Ectodermal cell (in vitro differentiated cells): ENCODE results near the gene ANTXR1.

Experiments used
- H3K27ac ChIP-seq: 2 replicates; pipeline ENCODE4 v1.7.0; 2013; ENCODE audit warnings: mild to moderate bottlenecking, low read depth, low read length; ENCODE audit not compliant: insufficient read depth, poor library complexity, severe bottlenecking
- H3K27me3 ChIP-seq: 2 replicates; pipeline ENCODE4 v1.7.0; 2013; ENCODE audit warnings: mild to moderate bottlenecking, low read length; ENCODE audit not compliant: insufficient read depth, control insufficient read depth, poor library complexity, severe bottlenecking
- H3K36me3 ChIP-seq: one replicate; pipeline ENCODE4 v1.7.0; 2013; ENCODE audit warnings: low read length; ENCODE audit not compliant: control insufficient read depth, insufficient read depth
- H3K4me1 ChIP-seq: one replicate; pipeline ENCODE4 v1.7.0; 2013; ENCODE audit warnings: low read length; ENCODE audit not compliant: control insufficient read depth, insufficient read depth
- H3K4me3 ChIP-seq: 2 replicates; pipeline ENCODE4 v1.7.0; 2013; ENCODE audit warnings: low read depth, low read length, control low read depth; ENCODE audit not compliant: insufficient read depth
- H3K9me3 ChIP-seq: 2 replicates; pipeline ENCODE4 v1.7.0; 2013; ENCODE audit warnings: mild to moderate bottlenecking, low read length, moderate library complexity; ENCODE audit not compliant: control insufficient read depth
- WGBS, 2 experiments: methylation state at CpG; one replicate each; pipeline ENCODE4 v1.1.7; 2013; ENCODE audit warnings: missing lambda C conversion rate in 2 of 2; 5-methylcytosine and 5-hydroxymethylcytosine counted together

Gene ANTXR1

DNA sequence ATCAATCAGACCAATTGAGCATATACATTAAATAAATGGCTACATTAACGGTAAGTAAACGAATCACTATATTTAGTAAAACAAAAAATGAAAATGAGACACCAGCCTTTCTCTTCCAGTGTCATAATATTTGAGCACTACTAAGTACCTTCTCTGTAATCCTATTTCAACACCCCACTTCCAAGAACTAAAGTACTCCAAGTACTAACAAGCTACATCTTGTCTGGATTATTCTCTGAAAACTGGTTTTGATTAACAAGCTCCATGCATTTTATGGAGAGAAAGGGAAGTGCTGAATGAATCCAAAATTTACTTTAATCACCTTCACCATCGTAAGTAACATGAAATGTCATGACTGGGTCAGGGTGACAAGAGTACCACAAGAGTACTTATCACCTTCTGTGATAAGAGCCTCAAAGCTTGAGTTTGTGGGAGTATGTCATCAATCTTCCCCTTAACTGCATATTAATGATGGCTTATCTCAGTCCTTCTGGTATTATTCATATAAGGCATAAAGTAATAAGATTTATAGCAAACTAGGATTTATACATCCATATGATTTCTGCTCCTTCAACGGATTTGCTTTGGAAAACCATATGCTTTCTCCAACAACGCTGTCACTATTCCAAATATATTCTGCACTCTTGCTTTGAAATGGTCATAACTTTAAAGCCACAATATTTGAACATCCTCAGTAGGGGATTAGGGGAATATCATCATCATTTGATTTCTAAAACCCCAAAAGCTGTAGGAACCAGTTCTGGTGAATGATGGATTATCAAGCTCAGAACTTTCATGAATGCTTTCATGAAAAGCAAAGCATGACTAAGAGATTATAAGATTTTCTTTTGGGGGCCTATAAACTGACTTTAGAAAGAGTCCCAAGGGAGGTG, 127.0 kb downstream of the ANTXR1 start:
- 80 to 94% methylated on average over 3 to 5 of the region's 5 CpGs for WGBS, 2 experiments
- no peaks in the 10 kb centered on the region for H3K4me1 ChIP-seq
- no peak overlapping the region for H3K4me3 ChIP-seq
- no peaks in the 10 kb centered on the region for H3K27me3 ChIP-seq
- no peak overlapping the region for H3K27ac ChIP-seq
- H3K9me3 ChIP-seq: no peaks in the 10 kb centered on the region
- no peaks in the 10 kb centered on the region for H3K36me3 ChIP-seq

GRCh38 chr2:69141061-69141460, 128.1 kb downstream of the ANTXR1 start:
- Histone ChIP-seq H3K27me3 (no peaks in the 10 kb centered on the region), H3K4me1 (no peaks in the 10 kb centered on the region), H3K27ac (no peak overlapping the region), H3K9me3 (no peaks in the 10 kb centered on the region), H3K4me3 (no peak overlapping the region), H3K36me3 (no peaks in the 10 kb centered on the region)
- WGBS, 2 experiments: 89 to 100% methylated on average over 1 of the region's 1 CpG

DNA sequence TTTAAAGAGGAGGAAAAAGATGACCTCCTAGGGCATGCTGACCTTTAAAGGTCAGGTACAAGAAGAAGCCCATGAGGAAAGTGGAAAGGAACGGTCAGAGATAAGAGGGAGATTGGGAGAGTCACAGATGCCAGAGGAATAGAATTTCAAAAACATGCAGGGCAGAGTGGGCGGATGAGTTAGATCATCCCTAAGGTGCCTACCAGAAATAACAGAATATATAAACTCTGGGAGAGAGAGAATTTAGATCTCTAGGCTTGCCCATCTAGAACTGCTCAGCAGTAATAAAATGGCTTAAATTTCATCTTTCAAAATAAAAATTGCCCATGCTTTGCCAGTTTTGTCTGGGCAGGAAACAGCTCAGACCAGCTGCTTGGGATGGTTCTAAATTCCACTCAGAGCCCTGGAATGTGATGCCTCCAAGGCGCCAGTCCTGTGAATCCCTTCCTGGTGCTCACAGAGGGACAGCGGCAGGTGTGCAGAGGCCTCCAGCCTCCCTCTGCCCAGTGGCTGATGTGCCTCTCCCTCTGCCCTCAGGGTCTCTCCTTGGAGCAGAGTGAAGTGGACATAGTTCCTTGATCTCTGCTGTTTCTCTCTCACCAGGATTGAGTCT, 130.9 kb downstream of the ANTXR1 start:
- Histone ChIP-seq H3K36me3 (no peaks in the 10 kb centered on the region), H3K27ac (no peak overlapping the region), H3K4me1 (no peaks in the 10 kb centered on the region), H3K9me3 (no peaks in the 10 kb centered on the region), H3K4me3 (no peak overlapping the region), H3K27me3 (no peaks in the 10 kb centered on the region)
- WGBS, 2 experiments: 95% methylated on average over 4 of the region's 4 CpGs

- 89 to 92% methylated on average over 7 of the region's 7 CpGs for WGBS, 2 experiments
- peaks cover 11% of the 10 kb centered on the region for H3K4me1 ChIP-seq
- H3K9me3 ChIP-seq: no peaks in the 10 kb centered on the region
Observed at GRCh38 chr2:69145204-69145603, 132.2 kb downstream of the ANTXR1 start.

GRCh38 chr2:69147841-69148533, 135.0 kb downstream of the ANTXR1 start:
- whole genome bisulfite sequencing, 2 experiments: 76% methylated on average over 13 of the region's 13 CpGs
- no peak overlapping the region for H3K27ac ChIP-seq
- peaks cover 11% of the 10 kb centered on the region for H3K4me1 ChIP-seq
- H3K9me3 ChIP-seq: no peaks in the 10 kb centered on the region
- H3K36me3 ChIP-seq: no peaks in the 10 kb centered on the region
- H3K4me3 ChIP-seq: no peak overlapping the region
- H3K27me3 ChIP-seq: no peaks in the 10 kb centered on the region

More at GRCh38 chr2:69145204-69145603, 132.2 kb downstream of the ANTXR1 start:
- Histone ChIP-seq H3K27me3 (no peaks in the 10 kb centered on the region), H3K4me3 (no peak overlapping the region), H3K27ac (no peak overlapping the region), H3K36me3 (no peaks in the 10 kb centered on the region)

DNA sequence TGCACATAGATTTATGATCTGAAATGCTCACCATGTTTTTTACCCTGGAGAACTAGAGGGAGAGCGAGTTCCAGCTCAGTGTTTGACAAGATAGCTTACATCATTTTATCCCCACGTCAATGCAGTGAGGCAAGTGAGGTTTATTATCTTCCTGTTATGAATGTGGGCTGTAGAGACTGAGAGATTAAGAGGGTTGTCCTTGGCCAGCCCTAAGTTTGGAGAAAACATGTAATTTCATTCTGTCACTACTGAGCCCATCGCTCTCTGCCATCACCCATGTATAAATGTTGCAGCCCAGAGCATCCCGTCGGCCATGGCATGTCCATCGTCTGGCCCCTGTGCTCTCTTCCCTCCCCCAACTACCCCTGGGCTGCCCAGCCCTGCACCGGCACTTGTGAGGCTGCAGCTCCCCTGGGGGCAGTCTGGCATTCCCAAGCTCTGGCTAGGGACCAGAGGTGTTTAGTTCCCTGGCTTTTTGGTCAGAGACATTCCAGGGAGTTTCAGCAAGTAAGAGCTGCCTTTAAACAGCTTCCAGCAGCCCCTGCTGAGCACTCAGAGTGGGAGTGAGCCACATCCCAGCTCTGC, 136.7 kb downstream of the ANTXR1 start:
- Histone ChIP-seq H3K27ac (no peak overlapping the region), H3K4me1 (peaks cover 11% of the 10 kb centered on the region), H3K27me3 (no peaks in the 10 kb centered on the region), H3K4me3 (no peak overlapping the region), H3K9me3 (no peaks in the 10 kb centered on the region), H3K36me3 (no peaks in the 10 kb centered on the region)
- WGBS, 2 experiments: 57 to 59% methylated on average over 7 of the region's 7 CpGs

- H3K4me3 ChIP-seq: no peak overlapping the region
- no peak overlapping the region for H3K27ac ChIP-seq
- H3K4me1 ChIP-seq: peaks cover 11% of the 10 kb centered on the region
- no peaks in the 10 kb centered on the region for H3K27me3 ChIP-seq
- no peaks in the 10 kb centered on the region for H3K9me3 ChIP-seq
- no peaks in the 10 kb centered on the region for H3K36me3 ChIP-seq
- 95% methylated on average over 4 of the region's 4 CpGs for WGBS, 2 experiments
Observed at GRCh38 chr2:69151931-69152330, 139.0 kb downstream of the ANTXR1 start.

DNA sequence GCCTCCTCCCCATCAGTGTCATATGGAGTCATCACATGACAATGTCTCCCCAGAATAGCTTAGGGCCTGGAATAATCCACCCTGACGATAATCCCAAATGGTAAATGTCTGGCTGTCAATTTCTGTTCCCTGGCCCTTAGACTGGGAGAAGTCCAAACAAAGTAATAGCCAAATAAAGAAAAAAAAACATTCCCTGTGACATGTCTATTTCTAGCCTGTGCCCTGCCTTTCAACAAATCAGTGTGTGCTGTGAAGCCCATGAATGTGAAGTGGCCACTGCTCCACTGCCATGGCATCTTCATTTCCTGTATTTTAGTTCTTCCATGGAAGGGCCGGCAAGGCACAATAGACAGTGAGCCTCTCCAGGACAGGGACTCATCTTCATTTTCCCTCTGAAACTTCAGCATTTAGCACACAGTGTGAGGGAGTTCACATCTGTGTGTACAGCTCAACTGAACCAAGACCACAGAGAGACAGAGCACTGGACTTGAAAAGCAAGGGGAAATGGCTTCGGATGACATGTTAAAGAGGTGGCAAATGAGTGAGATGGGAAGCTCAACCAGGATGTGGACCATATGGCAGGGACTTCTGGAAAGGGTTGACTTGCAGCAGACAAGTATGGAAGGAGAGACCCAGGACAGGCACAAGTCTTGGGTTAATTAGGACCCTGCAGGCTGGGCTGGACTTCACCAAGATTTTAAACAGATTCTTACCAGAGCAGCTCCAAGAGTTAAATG, 140.0 kb downstream of the ANTXR1 start:
- 93 to 99% methylated on average over 3 of the region's 3 CpGs for WGBS, 2 experiments
- Histone ChIP-seq H3K4me3 (no peak overlapping the region), H3K9me3 (no peaks in the 10 kb centered on the region), H3K36me3 (no peaks in the 10 kb centered on the region), H3K4me1 (peaks cover 11% of the 10 kb centered on the region), H3K27me3 (no peaks in the 10 kb centered on the region), H3K27ac (no peak overlapping the region)

DNA sequence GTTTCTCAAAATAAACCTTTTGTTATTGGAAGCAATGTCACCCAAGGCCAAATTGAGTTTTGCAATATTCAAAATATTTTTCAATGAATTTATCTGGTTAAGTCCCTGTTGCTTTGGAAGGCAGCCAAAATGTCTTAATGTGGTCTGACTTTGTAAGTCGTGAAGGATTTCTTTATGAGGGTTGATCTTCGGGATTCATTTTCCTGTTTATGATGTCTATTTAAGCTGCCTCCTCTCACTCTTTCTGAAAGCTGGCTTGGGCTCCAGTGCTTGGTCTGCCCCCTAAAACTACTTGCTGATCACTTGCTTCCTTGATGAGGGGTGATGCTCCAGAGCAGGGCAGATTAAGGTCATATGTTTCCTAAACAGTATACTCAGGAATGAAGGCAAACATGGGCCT, 141.1 kb downstream of the ANTXR1 start:
- Histone ChIP-seq H3K27me3 (no peaks in the 10 kb centered on the region), H3K27ac (no peak overlapping the region), H3K4me3 (no peak overlapping the region), H3K36me3 (no peaks in the 10 kb centered on the region), H3K9me3 (no peaks in the 10 kb centered on the region), H3K4me1 (peaks cover 11% of the 10 kb centered on the region)
- WGBS, 2 experiments: 90% methylated on average over 2 of the region's 2 CpGs
